ENCODE data around the gene EPS8. TPM values are rescaled to one million over a fixed set of nuclear protein-coding genes. Genes with fewer than 3 reads are reported as not detected.

EPS8 gene
- 247 and 253 TPM in 2 replicates for total RNA-seq

GRCh38 chr12:15789220-15790171, at the start of gene EPS8:
Gene EPS8 (minus strand): TSS chr12:15789388. CDS start chr12:15682951, 106,437 bp downstream.

Other genes with a start within 250 kb of the EPS8 start
- gene STRAP, start 93.0 kb upstream of the EPS8 start, total RNA-seq = 140 and 152 TPM in 2 replicates
- 29.2 and 41.5 TPM in 2 replicates for gene DERA, start 121.9 kb upstream of the EPS8 start, total RNA-seq

Measured in cardiac atrium fibroblast (primary cell).